ENCODE results near the gene AFG3L2.

Gene AFG3L2

DNA sequence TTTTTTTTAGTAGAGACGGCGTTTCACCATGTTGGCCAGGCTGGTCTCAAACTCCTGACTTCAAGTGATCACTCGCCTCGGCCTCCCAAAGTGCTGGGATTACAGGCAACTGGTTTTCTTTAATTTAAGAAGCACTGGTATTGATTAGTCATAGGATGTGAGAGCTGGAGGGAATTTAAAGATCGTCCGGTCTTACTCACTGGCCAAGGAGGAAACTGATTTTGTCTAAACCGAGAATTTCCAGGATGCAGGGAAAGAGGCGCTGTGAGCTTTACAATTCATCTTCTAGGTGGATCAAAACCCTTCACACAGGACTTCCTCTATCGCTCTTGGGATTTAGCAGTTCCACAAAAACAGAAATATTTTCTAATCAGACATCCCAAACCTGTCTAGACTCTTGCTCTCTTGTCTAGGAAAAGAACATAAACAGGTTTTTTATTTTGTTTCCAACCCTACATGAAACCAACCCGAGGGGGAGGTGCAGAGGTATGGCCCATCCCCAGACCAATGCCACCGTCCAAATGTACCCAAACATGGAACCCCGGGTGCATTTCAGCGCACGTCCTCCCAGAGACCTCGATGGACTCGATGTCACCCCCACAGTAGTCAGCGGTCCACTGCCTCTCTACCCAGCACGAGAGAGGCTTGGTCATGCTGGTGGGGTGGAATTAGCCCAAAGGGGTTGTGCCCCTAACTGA, 81.5 kb downstream of the AFG3L2 start:
- no peak for DNase-seq (ENCODE audit: low read depth)
- TF ChIP-seq, protein P1, sequence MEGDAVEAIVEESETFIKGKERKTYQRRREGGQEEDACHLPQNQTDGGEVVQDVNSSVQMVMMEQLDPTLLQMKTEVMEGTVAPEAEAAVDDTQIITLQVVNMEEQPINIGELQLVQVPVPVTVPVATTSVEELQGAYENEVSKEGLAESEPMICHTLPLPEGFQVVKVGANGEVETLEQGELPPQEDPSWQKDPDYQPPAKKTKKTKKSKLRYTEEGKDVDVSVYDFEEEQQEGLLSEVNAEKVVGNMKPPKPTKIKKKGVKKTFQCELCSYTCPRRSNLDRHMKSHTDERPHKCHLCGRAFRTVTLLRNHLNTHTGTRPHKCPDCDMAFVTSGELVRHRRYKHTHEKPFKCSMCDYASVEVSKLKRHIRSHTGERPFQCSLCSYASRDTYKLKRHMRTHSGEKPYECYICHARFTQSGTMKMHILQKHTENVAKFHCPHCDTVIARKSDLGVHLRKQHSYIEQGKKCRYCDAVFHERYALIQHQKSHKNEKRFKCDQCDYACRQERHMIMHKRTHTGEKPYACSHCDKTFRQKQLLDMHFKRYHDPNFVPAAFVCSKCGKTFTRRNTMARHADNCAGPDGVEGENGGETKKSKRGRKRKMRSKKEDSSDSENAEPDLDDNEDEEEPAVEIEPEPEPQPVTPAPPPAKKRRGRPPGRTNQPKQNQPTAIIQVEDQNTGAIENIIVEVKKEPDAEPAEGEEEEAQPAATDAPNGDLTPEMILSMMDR (IDR thresholded peaks at IDR 0.05; ENCODE audit: low read depth, low read length): no peak
- TF ChIP-seq MYC (IDR thresholded peaks at IDR 0.05; ENCODE audit: low read depth, low read length): no peak
- TF ChIP-seq, protein P2, sequence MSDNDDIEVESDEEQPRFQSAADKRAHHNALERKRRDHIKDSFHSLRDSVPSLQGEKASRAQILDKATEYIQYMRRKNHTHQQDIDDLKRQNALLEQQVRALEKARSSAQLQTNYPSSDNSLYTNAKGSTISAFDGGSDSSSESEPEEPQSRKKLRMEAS (IDR thresholded peaks at IDR 0.05; ENCODE audit: low read depth, low read length): no peak
- TF ChIP-seq POLR2A (IDR thresholded peaks at IDR 0.05; ENCODE audit: extremely low read depth, insufficient read length): no peak
- H3K4me3 ChIP-seq (ENCODE audit: low read depth, low read length): no peak overlapping the region

DNA sequence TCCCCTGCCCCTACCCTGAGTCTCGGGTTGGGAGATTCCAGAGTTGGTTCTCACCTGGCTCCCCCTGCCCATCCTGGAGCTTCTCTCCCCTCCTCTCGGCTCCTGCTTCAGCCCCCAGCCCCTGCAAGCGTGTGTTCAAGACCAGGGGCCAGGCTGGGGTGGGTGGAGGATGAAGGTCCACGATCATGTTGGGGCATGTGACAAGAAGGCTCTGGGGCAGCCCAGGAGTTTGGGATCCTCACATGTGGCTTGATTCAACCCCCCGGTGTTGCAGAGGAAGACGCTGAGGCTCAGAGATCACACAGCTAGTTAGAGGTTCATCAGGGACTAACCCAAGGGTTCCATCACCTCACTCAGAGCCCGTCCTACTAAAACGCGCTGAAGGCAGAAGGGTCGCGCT, 83.2 kb downstream of the AFG3L2 start:
- no peak overlapping the region for H3K4me3 ChIP-seq (ENCODE audit: low read depth, low read length)
- DNase-seq (ENCODE audit: low read depth): no peak
- TF ChIP-seq POLR2A (IDR thresholded peaks at IDR 0.05; ENCODE audit: extremely low read depth, insufficient read length): no peak
- TF ChIP-seq, protein P1 (IDR thresholded peaks at IDR 0.05; ENCODE audit: low read depth, low read length): no peak
- TF ChIP-seq, protein P2 (IDR thresholded peaks at IDR 0.05; ENCODE audit: low read depth, low read length): no peak

DNA sequence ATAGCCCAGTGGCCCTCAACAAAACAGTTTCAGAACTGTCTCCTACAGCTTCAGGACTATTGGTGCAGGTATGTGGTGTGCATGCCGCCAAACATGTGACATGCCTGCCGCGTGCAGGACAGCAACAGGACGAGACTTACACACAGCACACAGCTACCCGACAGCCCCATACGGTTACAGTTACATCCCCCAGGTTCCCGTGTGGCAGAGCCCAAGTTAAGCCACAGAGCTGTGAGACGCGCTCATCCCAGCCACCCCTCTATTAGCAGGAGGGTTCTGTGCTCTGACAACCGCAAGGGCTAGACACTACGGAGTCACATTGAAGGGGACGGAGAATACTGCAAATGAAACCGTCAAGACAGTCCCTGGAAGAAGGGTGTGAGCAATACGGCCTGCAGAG, 85.3 kb downstream of the AFG3L2 start:
- no peak overlapping the region for H3K4me3 ChIP-seq (ENCODE audit: low read depth, low read length)
- no peak for DNase-seq (ENCODE audit: low read depth)
- TF ChIP-seq POLR2A (IDR thresholded peaks at IDR 0.05; ENCODE audit: extremely low read depth, insufficient read length) (no peak), MYC (IDR thresholded peaks at IDR 0.05; ENCODE audit: low read depth, low read length) (no peak)
- TF ChIP-seq, protein P1 (IDR thresholded peaks at IDR 0.05; ENCODE audit: low read depth, low read length): no peak
- TF ChIP-seq, protein P2 (IDR thresholded peaks at IDR 0.05; ENCODE audit: low read depth, low read length): no peak

DNA sequence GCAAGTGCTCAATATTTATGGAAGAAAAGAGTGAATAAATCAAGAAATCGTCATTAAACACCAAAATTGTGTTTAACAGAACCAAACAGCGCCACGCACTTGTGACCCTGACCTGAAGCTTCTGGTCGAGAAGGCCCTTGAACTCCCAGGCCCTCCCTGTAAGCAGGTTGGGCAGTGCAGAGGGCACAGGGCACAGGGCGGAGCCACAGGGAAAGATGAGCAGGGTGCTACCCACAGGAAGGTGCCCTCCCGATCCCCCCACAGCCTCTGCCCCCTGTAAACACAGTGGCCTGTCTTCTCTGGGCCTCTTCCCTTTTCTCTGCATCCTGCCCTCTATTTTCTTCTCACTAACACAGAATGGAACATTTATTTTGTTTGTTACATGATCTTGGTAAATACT, 85.9 kb downstream of the AFG3L2 start:
- DNase-seq (ENCODE audit: low read depth): no peak
- H3K4me3 ChIP-seq (ENCODE audit: low read depth, low read length): no peak overlapping the region
- TF ChIP-seq MYC (IDR thresholded peaks at IDR 0.05; ENCODE audit: low read depth, low read length) (no peak), POLR2A (IDR thresholded peaks at IDR 0.05; ENCODE audit: extremely low read depth, insufficient read length) (no peak)
- TF ChIP-seq, protein P1 (IDR thresholded peaks at IDR 0.05; ENCODE audit: low read depth, low read length): no peak
- TF ChIP-seq, protein P2 (IDR thresholded peaks at IDR 0.05; ENCODE audit: low read depth, low read length): no peak

DNA sequence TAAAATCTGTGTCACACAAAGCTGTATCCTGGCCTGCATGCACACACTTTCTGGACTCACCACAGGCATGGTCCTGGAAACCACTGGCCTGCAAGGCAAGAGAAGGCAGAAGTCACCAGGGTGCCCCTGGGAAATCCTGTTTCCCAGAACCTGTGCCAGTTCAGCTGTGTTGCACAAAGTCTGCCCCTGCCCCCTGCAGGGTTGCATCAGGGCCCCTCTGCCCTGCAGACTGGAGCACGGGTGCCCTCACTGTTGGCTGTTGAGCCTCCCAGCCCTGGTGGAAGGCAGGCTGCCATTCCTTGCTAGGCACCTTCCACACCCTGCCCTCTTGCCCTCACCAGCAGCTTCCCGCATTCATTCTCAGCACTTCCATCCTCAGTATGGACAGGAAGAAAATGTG, 86.9 kb downstream of the AFG3L2 start:
- no peak overlapping the region for H3K4me3 ChIP-seq (ENCODE audit: low read depth, low read length)
- TF ChIP-seq, protein P2 (IDR thresholded peaks at IDR 0.05; ENCODE audit: low read depth, low read length): no peak
- DNase-seq (ENCODE audit: low read depth): no peak

DNA sequence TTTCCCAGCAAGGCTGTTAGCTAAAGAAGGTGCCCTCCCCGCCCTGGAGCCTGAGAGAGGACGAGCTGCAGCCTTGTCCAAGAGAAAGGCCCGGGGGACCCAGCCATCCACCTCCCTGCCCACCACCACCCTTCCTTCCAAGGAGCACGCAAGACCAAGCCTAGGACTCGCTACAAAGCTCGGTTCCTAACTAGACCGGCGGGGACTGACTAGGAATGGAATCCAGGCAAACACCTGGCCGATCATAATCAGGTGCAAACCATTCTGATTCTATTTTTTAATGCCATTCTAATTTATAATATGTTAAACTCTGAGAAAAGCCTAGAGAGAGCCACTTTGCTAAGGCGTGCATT, 88.6 kb downstream of the AFG3L2 start:
- DNase-seq (ENCODE audit: low read depth): no peak
- H3K4me3 ChIP-seq (ENCODE audit: low read depth, low read length): no peak overlapping the region
- no peak for TF ChIP-seq MYC (IDR thresholded peaks at IDR 0.05; ENCODE audit: low read depth, low read length)
- TF ChIP-seq, protein P2 (IDR thresholded peaks at IDR 0.05; ENCODE audit: low read depth, low read length): no peak
- TF ChIP-seq, protein P1 (IDR thresholded peaks at IDR 0.05; ENCODE audit: low read depth, low read length): no peak
- no peak for TF ChIP-seq POLR2A (IDR thresholded peaks at IDR 0.05; ENCODE audit: extremely low read depth, insufficient read length)

Data from NB4 (cell line).